Colonic mucosa (tissue), 4 donors: ENCODE data around the gene C10orf90. TPM values are rescaled to one million over a fixed set of nuclear protein-coding genes. Genes with fewer than 3 reads are reported as not detected.

Experiments used
- DNase-seq: peaks from one replicate; pipeline ENCODE4 v3.0.0-alpha.2; 2020
- H3K27ac ChIP-seq: fragments of 200-600 bp; one replicate; pipeline ENCODE4 v1.8.0; 2021
- H3K27me3 ChIP-seq: fragments of 200-600 bp; one replicate; pipeline ENCODE4 v1.8.0; 2021
- H3K36me3 ChIP-seq: fragments of 200-600 bp; one replicate; pipeline ENCODE4 v1.8.0; 2021
- H3K4me1 ChIP-seq: fragments of 200-600 bp; one replicate; pipeline ENCODE4 v1.8.0; 2021; ENCODE audit warnings: mild to moderate bottlenecking
- H3K4me3 ChIP-seq: fragments of 200-600 bp; one replicate; pipeline ENCODE4 v1.8.0; 2021
- H3K9ac ChIP-seq, 2 donors: one replicate each; pipeline ENCODE4 v1.7.0; 2013; ENCODE audit warnings: control low read depth in 2 of 2, low read depth in 2 of 2, low read length in 2 of 2
- H3K9me3 ChIP-seq: fragments of 200-600 bp; one replicate; pipeline ENCODE4 v1.8.0; 2021
- intact Hi-C: fragments of 100-400 bp; cut with DNase I; formaldehyde crosslinking; loops from one replicate; pipeline ENCODE4 v1.14.1; 2022
- total RNA-seq, 2 donors: library from RNA; stranded (reverse); fragmentation: NEBNext Ultra II Directional in 1 of 2; extraction: Animal tissue kit (Norgen Biotek cat#: 25700) in 1 of 2; gene quantifications; one replicate each; pipeline ENCODE4 v1.2.1, GENCODE V29; 2021
- TF ChIP-seq, protein P1 (sequence below): fragments of 200-600 bp; IDR thresholded peaks from one replicate; pipeline ENCODE4 v1.8.0; 2022; ENCODE audit warnings: antibody characterized with exemption, mild to moderate bottlenecking
- donor health status: healthy.
- donor health status: DM: no; HTN: no; CAD: no.
- donor health status: DM: no; HTN: no; CAD: no.

Gene C10orf90
- total RNA-seq, 2 donors from 2014 or later, result not detected

DNA sequence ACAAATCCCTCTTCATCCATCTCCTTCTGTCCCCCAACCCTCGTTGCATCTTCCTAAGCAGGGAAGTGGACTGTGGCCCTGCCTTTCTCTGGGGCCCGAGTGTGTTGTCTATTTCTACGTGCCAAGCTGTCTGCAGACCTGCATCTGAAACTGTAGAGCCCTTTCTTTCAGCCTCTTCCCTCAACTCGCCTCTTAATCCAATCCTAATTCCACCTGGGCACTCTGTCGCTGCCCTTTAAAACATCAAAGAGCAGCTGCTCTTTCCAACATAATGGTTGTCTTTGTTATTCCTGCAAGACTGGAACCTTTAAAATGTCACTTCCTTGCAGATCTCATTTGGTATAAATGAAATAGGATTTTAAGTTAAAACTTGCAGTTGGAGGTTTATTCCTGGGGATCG is 260.7 kb downstream of the C10orf90 start:
- H3K4me3 ChIP-seq, result no peak overlapping the region
- no peak overlapping the region for H3K27ac ChIP-seq
- H3K4me1 ChIP-seq, result no peaks in the 10 kb centered on the region
- DNase-seq, result no peak
- H3K36me3 ChIP-seq, result no peaks in the 10 kb centered on the region
- H3K27me3 ChIP-seq, result no peaks in the 10 kb centered on the region
- H3K9me3 ChIP-seq, result no peaks in the 10 kb centered on the region
- intact Hi-C loops, result no loop called here
- TF ChIP-seq, protein P1, sequence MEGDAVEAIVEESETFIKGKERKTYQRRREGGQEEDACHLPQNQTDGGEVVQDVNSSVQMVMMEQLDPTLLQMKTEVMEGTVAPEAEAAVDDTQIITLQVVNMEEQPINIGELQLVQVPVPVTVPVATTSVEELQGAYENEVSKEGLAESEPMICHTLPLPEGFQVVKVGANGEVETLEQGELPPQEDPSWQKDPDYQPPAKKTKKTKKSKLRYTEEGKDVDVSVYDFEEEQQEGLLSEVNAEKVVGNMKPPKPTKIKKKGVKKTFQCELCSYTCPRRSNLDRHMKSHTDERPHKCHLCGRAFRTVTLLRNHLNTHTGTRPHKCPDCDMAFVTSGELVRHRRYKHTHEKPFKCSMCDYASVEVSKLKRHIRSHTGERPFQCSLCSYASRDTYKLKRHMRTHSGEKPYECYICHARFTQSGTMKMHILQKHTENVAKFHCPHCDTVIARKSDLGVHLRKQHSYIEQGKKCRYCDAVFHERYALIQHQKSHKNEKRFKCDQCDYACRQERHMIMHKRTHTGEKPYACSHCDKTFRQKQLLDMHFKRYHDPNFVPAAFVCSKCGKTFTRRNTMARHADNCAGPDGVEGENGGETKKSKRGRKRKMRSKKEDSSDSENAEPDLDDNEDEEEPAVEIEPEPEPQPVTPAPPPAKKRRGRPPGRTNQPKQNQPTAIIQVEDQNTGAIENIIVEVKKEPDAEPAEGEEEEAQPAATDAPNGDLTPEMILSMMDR, result no peak
- H3K9ac ChIP-seq, result no peak overlapping the region

DNA sequence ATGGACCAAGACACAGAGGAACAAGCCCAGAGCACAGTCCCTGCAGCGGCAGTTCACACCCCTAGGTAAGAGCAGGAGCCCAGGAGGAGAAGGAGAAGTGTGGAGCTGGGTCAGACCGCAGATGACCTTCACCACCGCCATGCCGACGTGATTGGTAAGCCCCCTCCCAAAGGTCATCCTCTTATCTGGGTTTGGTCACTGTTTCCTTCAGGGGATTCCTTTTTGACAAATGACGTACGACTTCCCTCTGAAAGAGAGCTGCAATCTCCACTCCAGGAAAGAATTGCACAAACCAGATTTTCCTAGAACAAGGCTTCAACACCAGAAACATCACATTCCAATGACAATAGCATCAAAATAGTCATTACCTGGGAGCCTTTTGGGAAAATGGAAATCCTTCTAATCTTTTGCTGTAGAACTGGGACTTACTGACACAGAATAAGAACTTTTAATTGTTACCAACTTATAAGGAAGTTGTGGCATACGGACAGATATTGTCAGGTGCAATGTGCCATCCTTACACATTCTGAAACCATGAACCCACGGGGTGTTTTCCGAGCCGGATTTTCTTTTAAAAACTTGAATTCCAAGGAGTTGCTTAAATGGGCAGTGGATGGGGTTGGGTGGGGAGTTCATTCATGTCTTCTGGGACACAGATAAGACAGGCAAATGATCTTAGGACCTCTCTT is 261.4 kb downstream of the C10orf90 start:
- Histone ChIP-seq H3K9me3 (no peaks in the 10 kb centered on the region), H3K4me3 (no peak overlapping the region), H3K36me3 (no peaks in the 10 kb centered on the region), H3K27me3 (no peaks in the 10 kb centered on the region), H3K9ac (no peak overlapping the region), H3K27ac (no peak overlapping the region), H3K4me1 (no peaks in the 10 kb centered on the region)
- no peak for DNase-seq
- TF ChIP-seq, protein P1, result no peak
- intact Hi-C loops, result no loop called here

- Histone ChIP-seq H3K9ac (no peak overlapping the region), H3K36me3 (no peaks in the 10 kb centered on the region), H3K4me3 (no peak overlapping the region), H3K27me3 (no peaks in the 10 kb centered on the region), H3K9me3 (no peaks in the 10 kb centered on the region), H3K27ac (no peak overlapping the region), H3K4me1 (no peaks in the 10 kb centered on the region)
- TF ChIP-seq, protein P1, result no peak
- DNase-seq, result no peak
- intact Hi-C loops, result no loop called here
These were observed 262.7 kb downstream of the C10orf90 start for GRCh38 chr10:126407831-126408230.

DNA sequence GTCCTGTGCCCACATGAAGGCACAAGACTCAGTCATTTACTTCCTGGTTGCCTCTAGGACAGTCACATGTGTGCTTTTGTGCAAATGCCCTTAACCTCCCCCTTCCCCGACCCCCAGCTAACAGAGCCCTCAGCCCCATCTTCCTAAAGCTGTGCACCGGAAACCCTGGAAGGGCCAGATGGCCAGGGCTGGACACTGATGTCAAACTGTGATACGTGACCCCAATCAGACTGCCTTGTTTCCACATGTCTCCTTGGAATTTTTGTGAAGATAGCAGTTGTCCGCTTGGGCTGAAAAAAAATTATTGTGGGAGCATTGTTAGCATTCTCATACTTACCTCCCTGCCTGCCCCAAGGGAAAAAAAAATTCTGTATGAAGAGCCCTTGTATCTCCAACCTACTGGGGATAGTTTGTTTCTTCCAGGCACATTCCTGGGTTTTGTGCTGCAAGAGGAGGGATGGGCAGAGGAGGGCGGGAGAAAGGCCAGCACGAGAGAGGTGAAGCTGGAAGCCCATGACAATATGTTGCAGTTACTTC is 265.2 kb downstream of the C10orf90 start:
- intact Hi-C loops, result no loop called here
- no peaks in the 10 kb centered on the region for H3K36me3 ChIP-seq
- TF ChIP-seq, protein P1, result no peak
- H3K27me3 ChIP-seq, result no peaks in the 10 kb centered on the region
- no peak overlapping the region for H3K4me3 ChIP-seq
- no peak overlapping the region for H3K27ac ChIP-seq
- DNase-seq, result no peak
- H3K4me1 ChIP-seq, result no peaks in the 10 kb centered on the region
- H3K9ac ChIP-seq, result no peak overlapping the region
- H3K9me3 ChIP-seq, result no peaks in the 10 kb centered on the region

DNA sequence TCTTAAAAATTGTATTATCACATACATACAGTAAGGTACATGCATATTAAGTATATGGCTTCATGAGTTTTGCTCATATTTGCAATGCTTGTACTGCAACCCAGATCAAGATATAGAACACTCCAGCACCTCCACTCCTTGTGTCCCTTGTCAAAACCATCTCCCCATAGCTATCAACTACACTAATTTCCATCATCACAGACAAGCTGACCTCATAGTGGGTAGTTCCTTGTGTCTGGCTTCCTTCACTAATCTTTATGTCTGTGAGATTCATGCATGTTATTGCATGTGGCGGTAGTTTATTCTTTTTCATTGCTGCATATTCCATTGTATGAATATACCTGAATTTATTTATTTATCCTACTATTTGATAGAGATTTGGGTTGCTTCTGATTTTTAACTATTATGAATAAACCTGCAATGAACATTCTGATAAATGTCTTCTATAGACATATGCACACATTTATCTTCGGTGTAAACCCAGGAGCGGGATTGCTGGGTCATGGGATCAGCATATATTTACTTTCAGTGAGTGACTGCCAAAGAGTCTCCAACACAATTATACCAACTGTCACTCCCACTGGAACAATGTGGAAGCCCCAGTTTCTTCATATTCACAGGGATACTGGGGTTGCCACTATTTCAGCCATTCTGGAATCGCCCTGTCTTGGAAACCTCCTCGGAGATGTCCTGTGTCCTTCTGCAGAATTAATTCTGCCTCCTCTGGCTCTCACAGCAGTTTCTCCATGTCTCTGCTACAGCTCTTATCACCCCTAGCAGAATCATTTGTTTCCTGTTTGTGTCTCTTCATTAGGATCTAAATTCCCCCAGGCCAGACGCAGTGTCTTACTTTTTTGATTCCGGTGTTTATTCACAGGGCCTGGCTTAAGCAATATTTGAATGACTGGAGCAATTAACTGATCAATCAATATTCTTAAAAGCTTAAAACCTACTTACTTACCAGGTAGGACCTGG is 267.5 kb downstream of the C10orf90 start:
- no peak overlapping the region for H3K27ac ChIP-seq
- DNase-seq, result no peak
- H3K4me3 ChIP-seq, result no peak overlapping the region
- intact Hi-C loops, result no loop called here
- no peaks in the 10 kb centered on the region for H3K9me3 ChIP-seq
- H3K9ac ChIP-seq, result no peak overlapping the region
- no peaks in the 10 kb centered on the region for H3K27me3 ChIP-seq
- TF ChIP-seq, protein P1, result no peak
- H3K4me1 ChIP-seq, result no peaks in the 10 kb centered on the region
- H3K36me3 ChIP-seq, result no peaks in the 10 kb centered on the region
